HG02870 (cell line): Measurements from ENCODE around the gene IGF2BP3.

Experiments
- ATAC-seq: cut with Tn5 transposase; IDR thresholded peaks from one replicate; pipeline ENCODE4 v1.9.1; 2021; ENCODE audit warnings: mild to moderate bottlenecking, moderate library complexity; ENCODE audit not compliant: unreplicated experiment

IGF2BP3 gene

GRCh38 chr7:23298885-23299769, 171.2 kb downstream of the IGF2BP3 start, which contains the start of gene MALSU1:
Gene MALSU1 (plus strand): TSS chr7:23299339. CDS start chr7:23299353, 14 bp downstream.
- peak; percentile 98 for ATAC-seq

- no peak for ATAC-seq
Measured at GRCh38 chr7:23298141-23298881, 172.0 kb downstream of the IGF2BP3 start.

GRCh38 chr7:23295401-23295697, 174.9 kb downstream of the IGF2BP3 start:
- no peak for ATAC-seq

- no peak for ATAC-seq
Measured at GRCh38 chr7:23294549-23295400, 175.5 kb downstream of the IGF2BP3 start.

DNA sequence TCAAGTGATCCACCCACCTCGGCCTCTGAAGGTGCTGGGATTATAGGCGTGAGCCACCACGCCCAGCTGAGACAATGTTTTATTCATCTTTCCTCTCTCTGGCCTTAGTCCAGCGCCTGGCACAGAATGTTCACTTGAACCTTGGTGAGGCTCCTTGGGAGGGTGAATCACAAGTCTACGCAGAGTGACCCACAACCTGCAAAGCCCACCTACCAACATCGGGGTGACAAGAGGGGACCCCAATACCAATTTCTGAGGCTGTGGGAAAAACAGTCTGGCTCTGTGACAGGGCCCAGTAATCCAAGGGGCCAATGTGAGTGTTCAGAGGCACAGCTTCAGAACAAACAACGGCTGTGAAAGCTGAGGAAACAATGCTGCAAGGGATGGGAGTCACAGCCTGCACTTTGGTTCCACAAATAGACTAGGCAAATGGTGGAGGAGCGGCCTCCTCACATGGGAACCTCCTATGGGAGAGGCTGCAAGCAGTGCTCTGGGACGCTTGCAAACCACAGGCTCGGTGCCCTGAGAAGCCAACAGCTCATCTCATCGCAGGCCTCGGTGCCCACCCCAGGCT, 176.7 kb downstream of the IGF2BP3 start:
- ATAC-seq: no peak

DNA sequence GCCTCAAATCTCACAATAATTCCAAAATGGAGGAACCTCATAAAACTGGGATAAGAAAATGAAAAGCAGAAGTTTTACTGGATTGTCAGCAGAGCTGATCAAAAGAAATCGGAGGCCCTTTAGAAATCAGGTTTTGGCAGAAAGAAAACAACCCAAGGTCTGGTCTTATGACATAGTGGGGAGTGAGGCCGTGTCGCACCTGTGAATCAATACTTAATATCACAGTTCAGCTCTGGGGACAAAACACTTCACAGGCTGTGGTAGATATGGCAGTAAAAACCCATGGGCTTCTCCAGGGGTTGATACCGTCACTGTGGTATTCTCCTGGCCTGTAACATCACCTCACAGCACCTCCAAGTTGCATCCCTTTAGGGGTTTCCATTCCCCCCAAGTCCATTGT, 177.7 kb downstream of the IGF2BP3 start:
- no peak for ATAC-seq

DNA sequence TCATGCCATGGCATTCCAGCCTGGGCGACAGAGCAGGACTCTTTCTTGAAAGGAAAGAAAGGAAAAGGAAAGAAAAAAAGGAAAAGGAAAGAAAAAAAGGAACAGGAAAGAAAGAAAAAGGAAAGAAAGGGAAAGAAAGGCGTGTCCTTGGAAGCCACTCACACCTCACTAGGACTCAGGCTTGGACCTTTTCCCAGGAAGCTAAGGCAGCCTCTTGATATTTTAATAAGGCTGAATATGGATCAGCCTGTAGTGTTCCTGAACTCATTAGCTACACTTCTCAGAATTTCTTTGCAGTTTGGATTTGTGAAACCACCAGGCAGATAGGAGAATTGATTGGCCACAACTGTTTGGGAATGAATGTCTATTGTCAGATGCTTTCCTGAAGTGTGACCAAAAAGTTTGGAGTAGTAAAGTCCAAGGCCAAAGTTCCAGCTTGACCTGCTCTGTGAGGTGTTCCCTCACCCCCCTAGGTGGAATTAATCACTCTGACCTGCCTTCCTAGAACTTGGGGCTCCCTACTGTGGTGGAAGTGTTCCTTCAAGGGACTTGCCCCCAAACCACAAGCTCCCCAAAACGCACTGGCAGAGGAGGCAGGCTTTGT, 178.2 kb downstream of the IGF2BP3 start:
- no peak for ATAC-seq

GRCh38 chr7:23290993-23291392, 179.3 kb downstream of the IGF2BP3 start:
- no peak for ATAC-seq

DNA sequence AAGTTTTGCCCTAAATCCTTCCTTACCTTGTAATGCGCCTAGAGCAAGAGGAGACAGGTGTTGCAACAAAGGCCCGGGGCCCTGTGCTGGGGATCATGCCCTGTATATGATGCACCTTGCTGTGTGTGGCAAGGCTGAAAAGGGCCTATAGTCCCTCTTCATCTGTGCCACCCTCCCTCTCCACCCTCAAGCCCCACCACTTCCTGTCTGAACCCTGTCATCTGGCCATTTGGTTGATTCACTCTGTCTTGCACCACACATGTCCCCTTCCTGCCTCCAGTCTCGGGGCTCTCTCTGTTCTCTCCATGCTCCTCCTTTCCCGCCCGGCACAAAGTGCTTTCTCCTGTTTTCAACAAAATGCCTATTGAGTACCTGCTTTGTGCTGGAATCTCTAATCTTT, 182.7 kb downstream of the IGF2BP3 start:
- no peak for ATAC-seq

GRCh38 chr7:23285657-23286646, 184.3 kb downstream of the IGF2BP3 start:
- no peak for ATAC-seq

DNA sequence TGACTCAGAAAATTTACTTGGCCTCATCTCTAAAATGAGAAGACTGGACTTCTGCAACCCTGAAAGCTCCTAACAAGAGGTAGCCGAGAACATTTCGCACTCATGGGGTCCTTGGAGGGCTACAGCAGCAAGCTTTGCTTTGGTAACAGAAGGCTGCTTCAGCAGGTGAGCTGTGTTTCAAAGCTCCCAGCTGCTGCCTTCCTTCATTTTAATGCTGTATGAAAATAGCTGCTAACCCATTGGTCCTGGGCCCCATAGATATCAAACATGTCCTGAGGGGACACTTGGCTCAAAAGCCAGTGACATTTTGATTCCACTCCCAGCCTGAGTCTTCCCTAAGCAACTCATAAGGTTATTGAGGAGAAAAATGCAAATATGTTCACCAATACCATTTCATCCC, 185.4 kb downstream of the IGF2BP3 start:
- no peak for ATAC-seq

DNA sequence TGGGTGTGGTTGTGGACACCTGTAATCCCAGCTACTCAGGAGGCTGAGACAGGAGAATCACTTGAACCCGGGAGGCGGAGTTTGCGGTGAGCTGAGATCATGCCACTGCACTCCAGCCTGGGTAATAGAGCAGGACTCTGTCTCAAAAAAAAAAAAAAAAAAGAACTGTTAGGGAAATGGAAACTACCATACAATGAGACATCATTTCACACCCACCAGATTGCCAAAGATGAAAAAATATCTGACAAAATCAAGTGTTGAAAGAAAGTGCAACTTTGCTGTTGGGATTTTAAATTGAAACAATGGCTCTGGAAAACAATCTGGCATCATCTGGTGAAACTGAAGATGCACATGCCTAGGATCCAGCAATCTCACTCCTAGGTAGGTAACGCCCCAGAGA, 187.2 kb downstream of the IGF2BP3 start:
- no peak for ATAC-seq

DNA sequence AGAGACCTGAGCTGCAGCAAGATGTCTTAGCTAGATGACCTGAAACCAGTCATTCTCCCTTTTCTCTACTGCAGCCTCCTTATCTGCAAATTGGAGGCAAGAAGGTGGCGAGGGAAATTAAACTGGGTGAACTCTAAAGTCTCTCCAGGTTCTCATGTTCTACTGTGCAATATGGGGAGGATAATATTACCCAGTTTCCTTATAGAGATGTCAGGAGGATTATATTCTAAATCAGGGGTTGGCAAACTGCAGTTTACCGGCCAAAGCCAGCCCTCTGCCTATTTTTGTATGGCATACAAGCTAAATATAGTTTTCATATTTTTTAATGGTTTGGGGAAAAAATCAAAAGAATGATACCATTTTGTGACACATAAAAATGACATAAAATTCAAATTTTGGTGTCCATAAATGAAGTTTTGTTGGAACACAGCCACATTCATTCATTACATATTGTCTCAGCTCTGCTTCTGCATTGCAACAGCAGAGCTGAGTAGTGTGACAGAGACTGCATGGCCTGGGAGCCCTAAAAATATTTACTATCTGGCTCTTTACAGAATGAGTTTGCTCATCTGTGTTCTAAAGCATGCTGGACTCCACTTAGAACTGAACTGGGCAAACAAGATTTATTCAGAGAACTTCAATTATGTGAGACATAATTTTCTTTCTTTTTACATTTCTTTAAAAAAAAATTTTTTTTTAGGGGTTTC, 190.3 kb downstream of the IGF2BP3 start:
- ATAC-seq: no peak

DNA sequence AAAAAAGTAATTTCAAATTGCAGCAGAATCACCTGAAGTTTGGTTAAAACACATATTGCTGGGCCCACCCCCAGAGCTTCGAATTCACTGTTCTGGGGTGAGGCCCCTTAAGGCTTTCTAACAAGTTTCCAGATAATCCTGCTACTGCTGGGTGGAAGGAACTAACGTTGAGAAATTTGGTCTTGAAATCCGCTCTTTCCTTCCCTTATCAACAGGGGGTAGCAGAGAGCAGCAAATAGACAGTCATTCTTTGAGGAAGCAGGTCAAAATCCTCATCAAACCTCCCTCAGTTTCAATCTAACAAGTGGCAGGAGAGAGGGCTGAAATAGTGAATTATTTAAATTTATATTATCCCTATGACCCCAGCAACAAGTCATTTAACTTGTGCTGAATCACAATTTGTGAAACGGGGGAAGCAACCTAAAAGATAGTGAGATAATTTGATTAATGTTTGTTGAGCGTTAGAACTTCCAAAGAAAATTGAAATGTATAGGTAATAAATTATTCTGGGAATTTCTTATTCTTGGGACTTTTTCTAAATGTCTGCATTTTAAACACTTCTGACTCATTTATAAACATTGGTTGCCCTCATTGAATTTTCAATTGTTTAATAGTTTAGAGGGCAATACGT, 192.8 kb downstream of the IGF2BP3 start:
- no peak for ATAC-seq

DNA sequence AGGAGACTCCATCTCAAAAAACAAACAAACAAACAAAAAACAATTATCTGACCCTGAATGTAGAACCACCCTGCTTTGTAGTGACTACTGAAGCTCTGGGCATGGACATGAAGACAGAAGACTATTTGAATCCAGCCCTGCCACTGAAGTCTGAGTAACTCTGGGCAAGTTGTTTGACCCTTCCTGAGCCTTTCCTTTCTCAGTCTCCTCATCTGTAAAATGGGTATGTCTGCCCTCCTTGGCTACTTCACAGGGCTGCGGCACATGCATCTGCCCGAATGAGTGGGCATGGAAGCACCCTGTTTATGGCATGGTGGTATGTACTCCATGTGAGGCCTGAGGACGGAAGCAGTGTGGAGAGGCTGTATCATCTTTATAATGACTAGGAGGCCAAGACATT, 193.3 kb downstream of the IGF2BP3 start:
- no peak for ATAC-seq

- ATAC-seq: no peak
Measured at GRCh38 chr7:23276376-23276775, 193.9 kb downstream of the IGF2BP3 start.

GRCh38 chr7:23275912-23276311, 194.4 kb downstream of the IGF2BP3 start:
- ATAC-seq: no peak

- peak; percentile 97 for ATAC-seq
Measured at GRCh38 chr7:23273141-23273599, 197.1 kb downstream of the IGF2BP3 start.
